AG09319 (cell line): ENCODE measurements around the gene FAHD2A.

Experiments used
- DNase-seq: peaks from one replicate; pipeline ENCODE4 v3.0.0-alpha.2; 2010; ENCODE audit warnings: low read depth; ENCODE audit errors: extremely low read depth
- CTCF ChIP-seq: IDR thresholded peaks from 2 replicates; pipeline ENCODE4 v1.5.1; 2011; ENCODE audit warnings: low read depth, mild to moderate bottlenecking, inconsistent platforms, low read length, moderate library complexity

Gene FAHD2A

GRCh38 chr2:95372216-95372829, 30.2 kb upstream of the FAHD2A start:
- TF ChIP-seq CTCF: no peak
- no peak for DNase-seq

GRCh38 chr2:95372845-95373244, 29.7 kb upstream of the FAHD2A start:
- no peak for DNase-seq
- TF ChIP-seq CTCF: no peak

GRCh38 chr2:95374029-95374428, 28.5 kb upstream of the FAHD2A start:
- no peak for TF ChIP-seq CTCF
- no peak for DNase-seq

- no peak for DNase-seq
- no peak for TF ChIP-seq CTCF
Measured at GRCh38 chr2:95374451-95374920, 28.0 kb upstream of the FAHD2A start.

GRCh38 chr2:95374921-95375471, 27.5 kb upstream of the FAHD2A start:
- no peak for TF ChIP-seq CTCF
- DNase-seq: no peak

GRCh38 chr2:95375532-95376150, 26.9 kb upstream of the FAHD2A start:
- no peak for DNase-seq
- no peak for TF ChIP-seq CTCF
